GM21825 (cell line): ENCODE data around the gene IGF2R.
"Not testable (repeated sequence)": the region's sequence is repeated elsewhere in the genome, so short reads cannot be mapped to it uniquely, and the experiment has no call there.

Source experiments
- ATAC-seq: cut with Tn5 transposase; IDR thresholded peaks from one replicate; pipeline ENCODE4 v1.9.1; 2021; ENCODE audit warnings: mild to moderate bottlenecking, moderate library complexity; ENCODE audit not compliant: unreplicated experiment

The IGF2R gene

DNA sequence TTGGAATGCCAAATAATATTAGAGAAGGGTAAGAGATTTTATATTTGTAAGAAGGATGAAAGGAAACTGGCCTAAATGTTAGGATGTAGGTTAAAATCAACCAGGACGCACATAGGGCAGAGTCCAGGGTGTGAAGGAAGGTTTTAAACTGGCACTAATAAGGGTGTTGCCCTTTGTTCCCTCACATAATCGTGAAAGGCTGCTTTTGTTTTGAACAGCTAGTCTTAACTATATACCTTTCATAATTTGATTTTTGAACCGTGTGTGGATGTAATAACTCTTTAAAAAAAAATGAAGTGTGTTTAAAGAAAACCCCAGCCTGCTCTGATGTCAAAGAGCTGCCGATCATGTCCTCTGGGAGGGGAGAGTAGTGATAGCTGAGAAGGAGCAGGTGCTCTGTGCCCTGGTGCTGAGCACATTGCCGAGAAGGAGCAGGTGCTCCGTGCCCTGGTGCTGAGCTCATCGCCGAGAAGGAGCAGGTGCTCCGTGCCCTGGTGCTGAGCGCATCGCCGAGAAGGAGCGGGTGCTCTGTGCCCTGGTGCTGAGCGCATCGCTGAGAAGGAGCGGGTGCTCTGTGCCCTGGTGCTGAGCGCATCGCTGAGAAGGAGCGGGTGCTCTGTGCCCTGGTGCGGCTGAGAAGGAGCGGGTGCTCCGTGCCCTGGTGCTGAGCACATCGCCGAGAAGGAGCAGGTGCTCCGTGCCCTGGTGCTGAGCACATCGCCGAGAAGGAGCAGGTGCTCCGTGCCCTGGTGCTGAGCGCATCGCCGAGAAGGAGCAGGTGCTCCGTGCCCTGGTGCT lies 121.8 kb downstream of the IGF2R start:
- not testable (repeated sequence) for ATAC-seq

DNA sequence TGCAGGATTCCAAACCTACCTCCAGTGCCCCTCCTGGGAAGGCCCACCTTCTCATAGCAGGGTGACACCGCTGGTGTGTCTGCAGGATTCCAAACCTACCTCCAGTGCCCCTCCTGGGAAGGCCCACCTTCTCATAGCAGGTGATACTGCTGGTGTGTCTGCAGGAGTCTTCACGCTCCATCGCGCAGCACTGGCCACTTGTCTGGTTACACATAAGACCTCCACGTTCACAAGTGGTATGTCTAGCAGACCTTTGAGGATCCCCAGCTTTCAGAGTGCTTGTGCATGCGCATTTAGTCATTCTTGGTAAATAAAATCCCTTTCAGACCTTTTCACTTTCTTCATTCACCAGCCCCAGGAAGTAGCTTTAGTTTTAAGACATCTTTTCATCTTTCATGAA lies 123.3 kb downstream of the IGF2R start:
- not testable (repeated sequence) for ATAC-seq

DNA sequence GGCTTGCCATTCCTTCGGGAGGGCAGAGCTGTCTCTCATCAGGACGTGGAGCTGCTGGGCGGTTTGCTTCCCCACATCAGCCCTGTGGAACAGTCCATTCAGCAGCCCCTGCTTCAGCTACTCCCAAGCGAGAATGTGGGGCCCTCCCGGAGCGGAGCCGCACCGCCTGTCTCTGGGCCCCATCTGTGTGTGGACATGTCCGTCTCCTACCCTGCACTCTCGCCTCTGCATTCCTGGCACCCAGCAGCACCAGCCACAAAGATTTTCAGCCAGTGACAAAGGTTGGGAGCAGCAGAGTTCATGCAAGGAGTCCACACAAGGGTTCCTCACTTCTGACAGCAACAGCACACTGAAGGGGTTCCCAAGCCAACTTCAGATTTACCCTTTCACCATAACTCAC lies 123.7 kb downstream of the IGF2R start:
- ATAC-seq, result no peak

DNA sequence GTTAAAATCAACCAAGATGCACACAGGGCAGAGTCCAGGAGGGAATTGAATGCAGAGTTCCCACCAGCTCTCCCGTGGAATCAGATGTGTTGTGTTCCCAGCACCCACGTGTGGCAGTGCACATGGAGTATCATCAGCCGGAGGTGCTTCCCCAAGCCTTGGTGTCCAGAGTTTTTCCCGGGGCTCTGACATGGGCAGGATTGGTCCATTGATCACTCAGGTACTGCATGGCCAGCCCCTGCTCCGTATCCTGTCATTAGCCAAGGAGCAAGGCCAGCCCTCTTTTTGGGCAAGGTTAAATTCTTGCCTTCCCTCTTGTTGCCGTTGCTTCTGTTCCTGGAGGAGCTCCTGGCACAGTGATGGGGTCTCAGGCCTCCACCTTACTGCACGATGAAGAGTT lies 124.2 kb downstream of the IGF2R start:
- no peak for ATAC-seq

DNA sequence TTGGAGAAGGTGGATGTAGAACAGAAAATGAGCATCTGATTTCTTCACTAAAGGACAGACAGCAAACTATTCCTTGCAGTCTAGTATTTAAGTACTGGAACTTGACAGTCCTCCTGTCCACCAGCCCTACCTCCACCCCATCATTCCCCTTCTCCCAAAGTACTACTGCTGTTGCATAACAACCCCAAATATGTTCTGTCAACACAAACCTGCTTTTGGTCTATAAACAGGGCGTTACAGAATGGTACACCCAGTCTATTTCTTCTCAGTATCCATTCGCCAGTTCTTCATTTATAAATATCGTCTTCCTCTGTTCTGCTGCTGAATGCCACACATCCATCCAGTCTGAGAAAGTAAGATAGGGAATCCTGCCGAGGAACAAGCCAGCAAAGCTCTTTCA lies 125.1 kb downstream of the IGF2R start:
- no peak for ATAC-seq

DNA sequence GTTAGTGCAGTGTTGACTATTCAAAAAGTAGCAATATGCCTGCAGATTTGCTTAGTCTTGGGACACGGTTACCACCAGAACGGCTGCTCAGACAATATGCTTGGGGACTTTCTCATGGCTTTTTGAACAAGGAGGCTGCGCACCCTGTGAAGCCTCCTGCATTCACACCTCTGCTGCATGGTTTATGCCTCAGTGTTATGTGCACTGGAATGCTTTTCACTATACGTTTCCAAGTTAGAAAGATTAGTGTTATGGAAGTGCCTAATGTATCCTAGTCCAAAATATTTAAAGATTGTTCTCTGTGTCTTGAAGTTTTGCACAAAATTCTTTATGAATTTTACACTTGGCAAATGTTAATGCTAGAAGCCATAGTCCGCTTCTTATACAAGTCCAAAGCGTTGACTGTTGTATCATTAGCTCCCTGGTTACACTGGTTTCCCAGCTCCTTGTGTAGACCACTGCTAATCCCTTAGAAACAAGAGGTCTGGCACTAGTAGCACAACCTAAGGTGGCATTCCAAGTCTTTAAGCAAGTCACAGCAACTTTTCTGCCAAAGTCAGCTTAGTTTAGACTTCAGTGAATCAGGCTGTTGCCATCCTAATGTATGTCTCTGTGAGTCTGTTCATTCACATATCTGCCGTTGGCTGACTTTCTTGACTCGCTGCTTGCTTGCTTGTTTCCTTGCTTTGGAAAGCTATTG lies 126.4 kb downstream of the IGF2R start:
- ATAC-seq, result no peak

DNA sequence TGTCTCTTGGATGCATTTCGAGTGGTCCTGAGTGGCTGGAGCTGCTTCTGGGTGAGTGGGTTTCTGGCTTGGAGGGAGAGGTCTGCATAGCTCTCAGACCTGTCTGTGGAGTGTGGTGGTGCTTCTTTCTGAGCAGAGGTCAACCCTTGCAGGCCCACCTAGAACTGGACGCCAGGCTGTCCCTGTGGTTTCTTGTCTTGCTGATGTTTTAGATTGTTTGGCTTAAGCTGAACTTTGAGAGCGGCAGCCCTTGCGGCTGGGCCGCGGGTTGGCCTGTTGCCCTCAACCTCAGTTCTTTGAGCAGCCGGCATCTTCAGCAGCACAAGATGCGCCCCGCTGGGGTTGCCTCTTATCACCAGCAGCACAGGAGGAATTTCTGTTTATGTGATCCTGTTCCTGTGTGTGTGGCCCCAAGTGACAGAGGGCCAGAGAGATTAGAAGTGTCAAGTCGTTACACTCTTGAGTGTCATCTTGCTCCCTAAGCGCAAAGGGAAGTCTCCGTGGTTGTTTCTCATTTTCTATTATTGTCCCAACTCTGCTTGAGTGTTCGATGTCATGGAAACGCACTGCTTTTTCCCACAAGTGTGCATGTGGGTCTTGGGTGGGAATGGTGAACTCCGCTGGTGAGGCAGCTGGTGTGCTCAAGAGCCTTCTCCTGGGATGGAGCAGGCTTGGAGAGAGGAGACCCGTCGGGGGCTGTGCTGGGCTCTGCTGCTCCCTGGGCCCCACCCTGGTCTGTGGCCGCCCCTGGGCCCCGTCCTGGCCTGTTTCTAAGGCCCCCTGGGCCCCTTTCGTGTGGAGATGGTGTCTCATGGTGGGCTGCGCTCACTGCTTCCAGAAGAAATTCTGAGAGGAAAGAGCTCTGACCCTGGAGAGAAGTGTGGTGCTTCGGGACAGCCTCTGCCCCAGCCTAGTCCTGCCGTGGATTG lies 132.7 kb downstream of the IGF2R start:
- ATAC-seq, result no peak

DNA sequence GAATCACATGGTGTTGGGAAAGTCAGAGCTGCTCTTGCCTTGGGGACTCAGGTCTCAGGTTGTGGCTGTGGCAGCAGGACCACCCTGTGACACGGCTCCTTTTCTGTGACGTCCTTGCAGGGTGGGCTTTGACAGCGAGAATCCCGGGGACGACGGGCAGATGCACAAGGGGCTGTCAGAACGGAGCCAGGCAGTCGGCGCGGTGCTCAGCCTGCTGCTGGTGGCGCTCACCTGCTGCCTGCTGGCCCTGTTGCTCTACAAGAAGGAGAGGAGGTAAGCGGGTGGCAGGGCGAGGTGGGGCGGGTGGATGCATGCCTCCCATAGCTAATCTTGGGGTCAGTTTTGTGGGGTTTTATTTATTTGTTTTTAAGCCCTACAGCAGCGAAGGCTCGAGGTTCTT lies 133.5 kb downstream of the IGF2R start:
- no peak for ATAC-seq

DNA sequence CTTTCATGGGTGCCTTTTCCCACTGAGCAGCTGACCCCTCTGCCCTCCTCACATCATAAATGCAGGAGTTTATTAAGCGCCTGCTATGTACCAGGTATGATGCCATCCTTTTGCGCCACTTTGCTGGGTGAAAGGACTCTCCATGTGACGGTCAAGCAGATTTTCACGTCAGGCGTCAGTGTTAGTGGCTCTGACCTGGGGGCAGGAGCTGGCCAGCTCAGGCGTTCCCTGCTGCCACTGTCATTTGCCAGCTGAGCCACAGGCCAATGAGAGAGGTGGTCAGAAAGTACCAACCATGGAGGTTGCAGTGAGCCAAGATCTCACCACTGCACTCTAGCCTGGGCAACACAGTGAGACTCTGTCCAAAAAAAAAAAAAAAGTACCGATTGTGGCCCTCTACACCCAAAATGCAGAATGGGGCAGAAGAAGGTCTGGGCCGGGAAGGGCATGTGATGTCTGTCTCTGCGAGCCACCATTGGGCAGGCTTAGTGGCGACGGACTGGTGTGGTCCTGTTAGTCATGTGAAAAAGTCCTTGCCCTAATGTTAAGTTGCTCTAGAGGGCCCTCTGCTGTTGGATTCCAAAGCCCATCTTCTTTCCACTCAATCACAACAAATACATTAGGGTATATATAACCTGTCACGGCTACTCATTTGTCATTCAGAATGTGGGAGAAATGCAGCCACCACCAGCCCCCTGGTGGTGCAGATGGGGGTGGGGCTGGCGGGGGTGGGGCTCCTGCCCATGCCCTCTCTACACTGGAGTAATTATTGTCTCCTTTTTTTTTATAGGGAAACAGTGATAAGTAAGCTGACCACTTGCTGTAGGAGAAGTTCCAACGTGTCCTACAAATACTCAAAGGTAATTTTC lies 134.3 kb downstream of the IGF2R start:
- no peak for ATAC-seq

DNA sequence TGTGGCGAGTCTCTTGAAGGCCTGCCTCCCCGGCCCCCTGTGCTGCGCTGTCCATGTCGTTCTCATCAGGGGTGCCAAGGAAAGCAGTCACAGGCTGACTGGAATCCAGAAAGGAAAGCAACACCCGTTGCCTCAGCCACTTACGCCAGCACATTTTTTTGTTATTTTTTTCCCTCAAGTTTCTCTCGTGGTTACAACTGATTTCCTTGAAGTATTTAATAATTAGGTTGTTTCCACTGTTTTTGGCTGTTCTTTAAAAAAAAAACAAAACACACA lies 134.9 kb downstream of the IGF2R start:
- no peak for ATAC-seq

DNA sequence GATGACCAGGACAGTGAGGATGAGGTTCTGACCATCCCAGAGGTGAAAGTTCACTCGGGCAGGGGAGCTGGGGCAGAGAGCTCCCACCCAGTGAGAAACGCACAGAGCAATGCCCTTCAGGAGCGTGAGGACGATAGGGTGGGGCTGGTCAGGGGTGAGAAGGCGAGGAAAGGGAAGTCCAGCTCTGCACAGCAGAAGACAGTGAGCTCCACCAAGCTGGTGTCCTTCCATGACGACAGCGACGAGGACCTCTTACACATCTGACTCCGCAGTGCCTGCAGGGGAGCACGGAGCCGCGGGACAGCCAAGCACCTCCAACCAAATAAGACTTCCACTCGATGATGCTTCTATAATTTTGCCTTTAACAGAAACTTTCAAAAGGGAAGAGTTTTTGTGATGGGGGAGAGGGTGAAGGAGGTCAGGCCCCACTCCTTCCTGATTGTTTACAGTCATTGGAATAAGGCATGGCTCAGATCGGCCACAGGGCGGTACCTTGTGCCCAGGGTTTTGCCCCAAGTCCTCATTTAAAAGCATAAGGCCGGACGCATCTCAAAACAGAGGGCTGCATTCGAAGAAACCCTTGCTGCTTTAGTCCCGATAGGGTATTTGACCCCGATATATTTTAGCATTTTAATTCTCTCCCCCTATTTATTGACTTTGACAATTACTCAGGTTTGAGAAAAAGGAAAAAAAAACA lies 136.1 kb downstream of the IGF2R start:
- no peak for ATAC-seq

DNA sequence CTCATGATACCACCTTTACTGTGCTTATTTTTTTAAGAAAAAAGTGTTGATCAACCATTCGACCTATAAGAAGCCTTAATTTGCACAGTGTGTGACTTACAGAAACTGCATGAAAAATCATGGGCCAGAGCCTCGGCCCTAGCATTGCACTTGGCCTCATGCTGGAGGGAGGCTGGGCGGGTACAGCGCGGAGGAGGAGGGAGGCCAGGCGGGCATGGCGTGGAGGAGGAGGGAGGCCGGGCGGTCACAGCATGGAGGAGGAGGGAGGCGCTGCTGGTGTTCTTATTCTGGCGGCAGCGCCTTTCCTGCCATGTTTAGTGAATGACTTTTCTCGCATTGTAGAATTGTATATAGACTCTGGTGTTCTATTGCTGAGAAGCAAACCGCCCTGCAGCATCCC lies 137.1 kb downstream of the IGF2R start:
- ATAC-seq, result no peak

DNA sequence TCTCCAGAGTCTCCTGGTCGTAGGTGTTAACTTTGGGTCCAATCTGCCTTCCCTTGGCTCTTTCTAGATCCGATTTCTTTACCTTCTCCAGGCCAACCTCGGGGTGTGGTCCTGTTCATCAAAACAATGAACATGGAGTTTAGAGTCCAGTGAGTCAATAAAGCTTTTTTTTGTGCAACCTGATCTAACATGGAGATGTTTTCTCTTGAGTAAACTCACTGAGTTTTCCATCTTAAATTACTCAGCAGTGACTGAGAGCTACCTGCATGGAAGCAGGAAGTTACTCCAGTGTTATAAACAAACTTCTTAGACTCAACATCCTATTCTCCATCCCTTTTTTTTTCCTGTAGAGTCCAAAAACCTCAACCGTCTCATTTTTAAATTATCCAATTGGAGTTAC lies 137.8 kb downstream of the IGF2R start:
- ATAC-seq, result no peak

DNA sequence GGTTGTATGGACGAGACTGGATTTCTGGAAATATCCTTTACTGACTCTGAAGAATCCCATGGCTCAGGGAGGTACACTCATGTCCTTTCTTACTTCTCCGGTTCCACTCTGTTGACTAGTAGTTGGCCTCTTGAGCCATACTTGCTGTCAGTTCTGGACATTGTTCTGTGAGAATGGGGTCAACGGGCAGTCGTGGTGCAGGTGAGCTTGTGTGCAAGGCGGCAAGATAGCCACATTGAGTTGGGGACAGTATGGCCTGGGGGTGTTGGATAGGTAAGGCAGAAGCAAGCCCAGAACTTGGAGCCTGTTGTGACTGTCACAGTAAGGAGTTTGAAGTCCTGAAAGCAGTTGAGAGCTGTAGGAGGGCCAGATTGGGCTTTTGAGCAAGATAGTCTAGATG lies 139.2 kb downstream of the IGF2R start:
- ATAC-seq, result no peak

DNA sequence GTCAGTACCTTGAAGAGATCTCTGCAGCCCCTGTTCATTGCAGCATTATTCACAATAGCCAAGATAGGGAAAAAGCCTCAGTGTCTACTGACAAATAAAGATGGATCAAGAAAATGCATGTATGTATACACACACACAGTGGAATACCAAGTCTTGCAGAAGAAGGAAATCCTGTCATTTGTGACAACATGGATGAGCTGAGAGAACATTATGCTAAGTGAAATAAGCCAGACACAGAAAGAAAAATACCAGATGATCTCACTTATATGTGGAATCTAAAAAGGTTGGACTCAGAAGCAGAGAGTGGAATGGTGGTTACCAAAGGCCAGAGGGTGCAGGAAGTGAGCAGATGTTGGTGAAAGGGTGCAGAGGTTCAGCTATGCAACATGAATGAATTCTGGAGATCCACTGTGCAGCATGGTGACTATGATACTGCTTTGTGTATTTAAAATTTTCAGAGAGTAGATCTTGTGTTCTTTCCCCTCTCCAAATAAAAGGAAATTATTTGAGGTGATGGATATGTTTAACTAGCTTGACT lies 141.8 kb downstream of the IGF2R start:
- no peak for ATAC-seq

DNA sequence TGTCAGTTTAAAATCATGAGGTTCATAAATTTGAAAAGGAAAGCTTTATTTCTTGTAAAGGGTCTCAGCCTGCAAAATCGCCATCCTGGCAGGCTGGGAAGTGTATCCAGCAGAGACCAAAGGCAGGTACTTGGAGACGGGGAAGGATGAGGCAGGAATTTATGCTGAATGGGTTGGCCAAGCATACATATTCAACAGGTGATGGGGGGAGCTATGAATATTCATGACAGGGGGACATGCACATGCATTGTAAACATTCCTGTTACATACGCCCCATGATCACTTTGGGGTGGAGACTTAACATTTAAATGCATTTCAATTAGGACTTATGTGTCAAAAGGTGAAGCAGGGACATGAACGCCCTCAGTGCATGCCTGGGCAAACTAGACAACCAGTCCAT lies 142.9 kb downstream of the IGF2R start:
- no peak for ATAC-seq

DNA sequence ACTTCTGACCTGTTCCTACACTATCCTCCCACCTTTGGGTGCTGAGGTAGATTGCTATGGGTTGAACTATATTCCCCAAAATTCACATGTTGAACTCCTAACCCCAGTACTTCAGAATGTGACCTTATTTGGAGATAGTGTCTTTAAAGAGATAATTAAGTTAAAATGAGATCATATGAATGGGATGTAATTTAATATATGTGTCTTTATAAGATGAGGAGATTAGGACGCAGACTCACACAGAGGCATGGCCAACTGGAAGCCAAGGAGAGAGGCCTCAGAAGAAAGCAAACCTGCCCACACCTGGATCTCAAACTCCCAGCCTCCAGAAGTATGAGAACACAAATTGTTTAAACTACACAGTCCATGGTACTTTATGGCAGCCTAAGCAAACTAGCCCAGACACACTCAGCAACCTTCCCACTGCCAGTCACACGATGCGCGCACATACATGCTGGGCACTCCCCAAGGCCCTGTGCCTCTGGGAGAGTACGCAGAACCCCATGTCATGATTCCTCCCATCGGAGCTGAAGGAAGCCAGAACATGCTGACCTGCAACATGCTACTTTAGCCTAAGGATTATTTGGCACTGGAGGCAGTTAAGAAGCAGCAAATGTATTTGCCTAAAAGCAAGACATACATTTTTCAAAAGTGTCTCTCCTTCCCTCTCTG lies 143.9 kb downstream of the IGF2R start:
- no peak for ATAC-seq

DNA sequence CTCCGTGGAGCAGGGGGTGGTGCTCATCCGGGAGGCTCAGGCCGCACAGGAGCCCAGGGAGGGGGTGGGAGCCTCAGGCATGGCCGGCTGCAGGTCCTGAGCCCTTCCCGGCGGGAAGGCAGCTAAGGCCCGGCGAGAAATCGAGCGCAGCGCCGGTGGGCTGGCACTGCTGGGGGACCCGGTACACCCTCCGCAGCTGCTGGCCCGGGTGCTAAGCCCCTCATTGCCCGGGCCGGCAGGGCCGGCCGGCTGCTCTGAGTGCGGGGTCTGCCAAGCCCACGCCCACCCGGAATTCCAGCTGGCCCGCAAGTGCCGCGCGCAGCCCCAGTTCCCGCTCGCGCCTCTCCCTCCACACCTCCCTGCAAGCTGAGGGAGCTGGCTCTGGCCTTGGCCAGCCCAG lies 145.7 kb downstream of the IGF2R start:
- ATAC-seq, result not testable (repeated sequence)

DNA sequence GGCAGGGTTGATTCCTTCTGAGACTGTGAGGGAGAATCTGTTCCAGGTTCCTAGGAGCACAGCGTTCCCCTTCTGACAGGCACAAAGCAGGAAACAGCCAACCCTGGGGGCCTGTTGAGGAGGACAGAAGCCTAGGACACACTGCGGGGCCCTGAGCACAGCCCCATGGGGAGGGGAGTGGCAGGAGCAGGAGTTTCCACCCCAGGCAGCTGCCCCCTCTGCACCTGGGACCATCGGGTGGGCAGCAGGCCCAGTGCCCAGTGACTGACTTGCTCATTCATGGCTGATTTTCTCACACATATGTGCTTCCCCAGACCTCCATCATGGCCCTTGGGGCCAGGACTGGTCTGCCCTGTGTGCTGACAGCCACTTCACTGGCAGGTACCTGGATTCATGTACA lies 146.5 kb downstream of the IGF2R start:
- no peak for ATAC-seq
